ENCODE data around the gene SLC22A17. TPM values are rescaled to one million over a fixed set of nuclear protein-coding genes. Genes with fewer than 3 reads are reported as not detected.
"Not testable (repeated sequence)": the region's sequence is repeated elsewhere in the genome, so short reads cannot be mapped to it uniquely, and the experiment has no call there.

The SLC22A17 gene
- polyA plus RNA-seq, 2 donors = 4.7 to 8.3 TPM

GRCh38 chr14:23389871-23390270, 37.2 kb upstream of the SLC22A17 start:
- not testable (repeated sequence) for H3K36me3 ChIP-seq (ENCODE audit: control insufficient read depth in 2 of 2, insufficient read depth in 2 of 2, low read length in 1 of 2); H3K4me3 ChIP-seq (ENCODE audit: low read depth in 1 of 2, low read length in 2 of 2); H3K27ac ChIP-seq (ENCODE audit: low read depth in 2 of 2, low read length in 1 of 2); H3K9me3 ChIP-seq (ENCODE audit: control insufficient read depth in 2 of 2, insufficient read depth in 1 of 2, low read depth in 1 of 2, low read length in 1 of 2); H3K27me3 ChIP-seq (ENCODE audit: control insufficient read depth in 1 of 2, insufficient read depth in 2 of 2, low read length in 2 of 2); H3K4me1 ChIP-seq (ENCODE audit: control insufficient read depth in 2 of 2, insufficient read depth in 2 of 2, low read length in 1 of 2)
- WGBS, 2 donors = 88 to 93% methylated on average over 3 to 5 of the region's 19 CpGs

DNA sequence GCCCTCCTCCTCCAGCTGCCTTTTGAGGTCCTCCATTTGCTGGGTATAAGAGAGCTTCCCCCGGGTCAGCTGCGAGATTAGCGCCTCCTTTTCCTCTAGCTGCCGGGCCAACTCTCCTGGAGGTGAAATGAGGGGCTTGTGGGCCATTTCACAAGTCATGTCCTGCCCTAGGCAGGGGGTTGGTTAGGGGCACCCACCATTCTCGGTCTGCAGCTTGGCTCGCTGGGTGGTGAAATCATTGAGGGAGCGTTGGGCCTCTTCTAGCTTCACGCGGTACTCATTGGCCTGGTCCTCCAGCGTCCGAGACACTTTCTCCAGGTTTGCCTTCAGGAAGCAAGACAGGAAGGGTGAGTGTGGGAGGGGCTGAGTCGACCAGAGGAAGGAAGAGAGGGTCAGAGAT, 36.7 kb upstream of the SLC22A17 start:
- H3K27ac ChIP-seq (ENCODE audit: low read depth in 2 of 2, low read length in 1 of 2) = no peak overlapping the region
- no peaks in the 10 kb centered on the region for H3K9me3 ChIP-seq (ENCODE audit: control insufficient read depth in 2 of 2, insufficient read depth in 1 of 2, low read depth in 1 of 2, low read length in 1 of 2)
- H3K4me1 ChIP-seq (ENCODE audit: control insufficient read depth in 2 of 2, insufficient read depth in 2 of 2, low read length in 1 of 2) = no peaks in the 10 kb centered on the region
- whole genome bisulfite sequencing, 2 donors = 75 to 79% methylated on average over 12 of the region's 12 CpGs
- no peaks in the 10 kb centered on the region for H3K27me3 ChIP-seq (ENCODE audit: control insufficient read depth in 1 of 2, insufficient read depth in 2 of 2, low read length in 2 of 2)
- no peaks in the 10 kb centered on the region for H3K36me3 ChIP-seq (ENCODE audit: control insufficient read depth in 2 of 2, insufficient read depth in 2 of 2, low read length in 1 of 2)
- no peak overlapping the region for H3K4me3 ChIP-seq (ENCODE audit: low read depth in 1 of 2, low read length in 2 of 2)

- Histone ChIP-seq H3K9me3 (ENCODE audit: control insufficient read depth in 2 of 2, insufficient read depth in 1 of 2, low read depth in 1 of 2, low read length in 1 of 2) (no peaks in the 10 kb centered on the region), H3K4me3 (ENCODE audit: low read depth in 1 of 2, low read length in 2 of 2) (no peak overlapping the region), H3K36me3 (ENCODE audit: control insufficient read depth in 2 of 2, insufficient read depth in 2 of 2, low read length in 1 of 2) (no peaks in the 10 kb centered on the region), H3K27me3 (ENCODE audit: control insufficient read depth in 1 of 2, insufficient read depth in 2 of 2, low read length in 2 of 2) (no peaks in the 10 kb centered on the region), H3K4me1 (ENCODE audit: control insufficient read depth in 2 of 2, insufficient read depth in 2 of 2, low read length in 1 of 2) (no peaks in the 10 kb centered on the region), H3K27ac (ENCODE audit: low read depth in 2 of 2, low read length in 1 of 2) (no peak overlapping the region)
- WGBS, 2 donors = 88 to 90% methylated on average over 8 of the region's 8 CpGs
Measured at GRCh38 chr14:23388996-23389395, 36.3 kb upstream of the SLC22A17 start.

DNA sequence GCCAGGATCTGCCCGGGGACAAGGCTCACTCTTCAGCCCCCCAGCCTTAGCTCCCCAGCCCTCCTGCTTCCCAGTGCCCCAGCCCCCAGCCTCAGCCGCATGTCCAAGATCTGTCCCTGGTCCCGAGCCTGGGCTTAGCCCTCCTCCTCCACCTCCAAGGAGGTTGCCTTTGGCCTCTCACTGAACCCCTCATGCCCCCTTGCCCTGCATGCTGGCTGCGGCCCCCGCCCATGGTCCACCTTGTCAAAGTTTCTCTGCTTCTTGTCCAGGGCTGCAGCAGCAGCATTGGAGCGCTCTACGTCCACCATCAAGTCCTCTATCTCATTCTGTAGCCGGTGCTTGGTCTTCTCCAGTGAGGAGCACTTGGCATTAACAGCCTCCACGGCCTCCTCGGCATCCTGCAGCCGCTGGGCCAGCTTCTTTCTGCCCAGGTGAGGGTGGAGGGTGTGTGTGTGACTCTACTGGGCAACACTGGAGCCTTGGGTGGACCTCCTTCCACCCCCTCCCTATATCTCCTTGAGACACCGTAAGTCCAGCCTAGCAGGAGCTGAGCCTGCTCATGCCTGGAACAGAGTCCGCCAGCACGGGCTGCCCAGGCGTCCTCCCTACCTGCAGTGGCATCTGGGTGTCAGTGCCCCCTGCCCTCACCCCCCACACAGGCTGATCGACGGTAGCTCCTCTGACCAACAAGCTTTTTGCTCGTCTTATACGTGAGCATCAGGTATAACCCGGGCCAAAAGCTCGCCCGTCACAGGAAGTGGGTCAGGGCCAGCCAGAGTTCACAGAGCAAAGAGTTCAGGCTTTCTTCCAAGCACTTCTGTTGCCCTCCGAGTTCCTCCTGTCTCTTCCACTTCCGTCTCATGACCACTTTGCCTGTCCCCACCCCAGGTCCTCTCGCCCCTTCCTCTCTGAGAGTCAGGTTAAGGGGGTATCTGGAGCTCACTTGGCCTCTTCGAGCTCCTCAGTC, 35.5 kb upstream of the SLC22A17 start:
- Histone ChIP-seq H3K36me3 (ENCODE audit: control insufficient read depth in 2 of 2, insufficient read depth in 2 of 2, low read length in 1 of 2) (no peaks in the 10 kb centered on the region), H3K4me1 (ENCODE audit: control insufficient read depth in 2 of 2, insufficient read depth in 2 of 2, low read length in 1 of 2) (no peaks in the 10 kb centered on the region), H3K27me3 (ENCODE audit: control insufficient read depth in 1 of 2, insufficient read depth in 2 of 2, low read length in 2 of 2) (no peaks in the 10 kb centered on the region), H3K4me3 (ENCODE audit: low read depth in 1 of 2, low read length in 2 of 2) (no peak overlapping the region), H3K9me3 (ENCODE audit: control insufficient read depth in 2 of 2, insufficient read depth in 1 of 2, low read depth in 1 of 2, low read length in 1 of 2) (no peaks in the 10 kb centered on the region), H3K27ac (ENCODE audit: low read depth in 2 of 2, low read length in 1 of 2) (no peak overlapping the region)
- WGBS, 2 donors = 79 to 85% methylated on average over 26 of the region's 26 CpGs

- Histone ChIP-seq H3K4me1 (ENCODE audit: control insufficient read depth in 2 of 2, insufficient read depth in 2 of 2, low read length in 1 of 2) (no peaks in the 10 kb centered on the region), H3K9me3 (ENCODE audit: control insufficient read depth in 2 of 2, insufficient read depth in 1 of 2, low read depth in 1 of 2, low read length in 1 of 2) (no peaks in the 10 kb centered on the region), H3K4me3 (ENCODE audit: low read depth in 1 of 2, low read length in 2 of 2) (no peak overlapping the region), H3K27ac (ENCODE audit: low read depth in 2 of 2, low read length in 1 of 2) (no peak overlapping the region), H3K27me3 (ENCODE audit: control insufficient read depth in 1 of 2, insufficient read depth in 2 of 2, low read length in 2 of 2) (no peaks in the 10 kb centered on the region), H3K36me3 (ENCODE audit: control insufficient read depth in 2 of 2, insufficient read depth in 2 of 2, low read length in 1 of 2) (no peaks in the 10 kb centered on the region)
- WGBS, 2 donors = 89 to 94% methylated on average over 1 of the region's 1 CpG
Measured at GRCh38 chr14:23386999-23387398, 34.3 kb upstream of the SLC22A17 start.

GRCh38 chr14:23386266-23386657, 33.6 kb upstream of the SLC22A17 start:
- H3K27ac ChIP-seq (ENCODE audit: low read depth in 2 of 2, low read length in 1 of 2) = not testable (repeated sequence)

GRCh38 chr14:23385642-23386265, 33.1 kb upstream of the SLC22A17 start:
- Histone ChIP-seq H3K36me3 (ENCODE audit: control insufficient read depth in 2 of 2, insufficient read depth in 2 of 2, low read length in 1 of 2) (no peaks in the 10 kb centered on the region), H3K27ac (ENCODE audit: low read depth in 2 of 2, low read length in 1 of 2) (no peak overlapping the region), H3K4me3 (ENCODE audit: low read depth in 1 of 2, low read length in 2 of 2) (no peak overlapping the region), H3K9me3 (ENCODE audit: control insufficient read depth in 2 of 2, insufficient read depth in 1 of 2, low read depth in 1 of 2, low read length in 1 of 2) (no peaks in the 10 kb centered on the region), H3K27me3 (ENCODE audit: control insufficient read depth in 1 of 2, insufficient read depth in 2 of 2, low read length in 2 of 2) (no peaks in the 10 kb centered on the region), H3K4me1 (ENCODE audit: control insufficient read depth in 2 of 2, insufficient read depth in 2 of 2, low read length in 1 of 2) (no peaks in the 10 kb centered on the region)
- 79 to 87% methylated on average over 17 to 18 of the region's 18 CpGs for WGBS, 2 donors

More at GRCh38 chr14:23386266-23386657, 33.6 kb upstream of the SLC22A17 start:
- H3K27me3 ChIP-seq (ENCODE audit: control insufficient read depth in 1 of 2, insufficient read depth in 2 of 2, low read length in 2 of 2); H3K4me3 ChIP-seq (ENCODE audit: low read depth in 1 of 2, low read length in 2 of 2); H3K4me1 ChIP-seq (ENCODE audit: control insufficient read depth in 2 of 2, insufficient read depth in 2 of 2, low read length in 1 of 2); H3K36me3 ChIP-seq (ENCODE audit: control insufficient read depth in 2 of 2, insufficient read depth in 2 of 2, low read length in 1 of 2); H3K9me3 ChIP-seq (ENCODE audit: control insufficient read depth in 2 of 2, insufficient read depth in 1 of 2, low read depth in 1 of 2, low read length in 1 of 2): not testable (repeated sequence)
- 85 to 87% methylated on average over 16 to 17 of the region's 17 CpGs for WGBS, 2 donors

- Histone ChIP-seq H3K27ac (ENCODE audit: low read depth in 2 of 2, low read length in 1 of 2) (no peak overlapping the region), H3K4me3 (ENCODE audit: low read depth in 1 of 2, low read length in 2 of 2) (no peak overlapping the region), H3K27me3 (ENCODE audit: control insufficient read depth in 1 of 2, insufficient read depth in 2 of 2, low read length in 2 of 2) (no peaks in the 10 kb centered on the region), H3K9me3 (ENCODE audit: control insufficient read depth in 2 of 2, insufficient read depth in 1 of 2, low read depth in 1 of 2, low read length in 1 of 2) (no peaks in the 10 kb centered on the region), H3K36me3 (ENCODE audit: control insufficient read depth in 2 of 2, insufficient read depth in 2 of 2, low read length in 1 of 2) (no peaks in the 10 kb centered on the region), H3K4me1 (ENCODE audit: control insufficient read depth in 2 of 2, insufficient read depth in 2 of 2, low read length in 1 of 2) (no peaks in the 10 kb centered on the region)
- WGBS, 2 donors = 80 to 83% methylated on average over 2 of the region's 2 CpGs
Measured at GRCh38 chr14:23385244-23385641, 32.6 kb upstream of the SLC22A17 start.

DNA sequence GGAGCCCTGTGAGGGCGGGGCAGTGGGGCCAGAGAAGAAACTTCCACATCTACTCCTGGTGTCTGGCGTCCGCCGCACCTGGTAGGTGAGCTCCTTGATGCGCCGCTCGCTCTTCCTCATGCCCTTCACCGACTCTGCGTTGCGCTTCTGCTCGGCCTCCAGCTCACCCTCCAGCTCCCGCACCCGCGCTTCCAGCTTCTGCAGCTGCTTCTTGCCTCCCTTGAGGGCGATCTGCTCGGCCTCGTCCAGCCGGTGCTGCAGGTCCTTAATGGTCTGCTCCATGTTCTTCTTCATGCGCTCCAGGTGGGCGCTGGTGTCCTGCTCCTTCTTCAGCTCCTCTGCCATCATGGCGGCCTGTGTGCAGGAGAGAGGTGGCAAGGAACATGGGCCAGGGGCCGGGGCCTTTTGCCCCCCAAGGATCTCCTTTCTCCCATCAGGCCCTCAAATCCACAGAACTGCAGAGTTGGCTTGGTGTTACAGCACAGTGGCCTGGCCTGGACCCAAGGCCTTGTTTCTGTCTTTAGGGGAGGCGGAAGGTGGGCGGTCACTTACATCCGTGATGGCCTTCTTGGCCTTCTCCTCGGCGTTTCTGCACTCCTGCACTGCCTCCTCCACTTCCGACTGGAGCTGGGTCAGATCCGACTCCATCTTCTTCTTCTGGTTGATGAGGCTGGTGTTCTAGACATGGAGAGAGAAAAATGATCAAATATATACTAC, 31.8 kb upstream of the SLC22A17 start:
- Histone ChIP-seq H3K4me3 (ENCODE audit: low read depth in 1 of 2, low read length in 2 of 2) (no peak overlapping the region), H3K27ac (ENCODE audit: low read depth in 2 of 2, low read length in 1 of 2) (no peak overlapping the region), H3K27me3 (ENCODE audit: control insufficient read depth in 1 of 2, insufficient read depth in 2 of 2, low read length in 2 of 2) (no peaks in the 10 kb centered on the region), H3K36me3 (ENCODE audit: control insufficient read depth in 2 of 2, insufficient read depth in 2 of 2, low read length in 1 of 2) (no peaks in the 10 kb centered on the region), H3K9me3 (ENCODE audit: control insufficient read depth in 2 of 2, insufficient read depth in 1 of 2, low read depth in 1 of 2, low read length in 1 of 2) (no peaks in the 10 kb centered on the region), H3K4me1 (ENCODE audit: control insufficient read depth in 2 of 2, insufficient read depth in 2 of 2, low read length in 1 of 2) (peaks cover 0 to 4% of the 10 kb centered on the region in 2 donors)
- 89 to 90% methylated on average over 28 to 29 of the region's 29 CpGs for WGBS, 2 donors
